ENCODE measurements around the gene VPS36.
"Not testable (repeated sequence)": the region's sequence is repeated elsewhere in the genome, so short reads cannot be mapped to it uniquely, and the experiment has no call there.

The VPS36 gene

GRCh38 chr13:52432456-52432855 is 18.0 kb downstream of the VPS36 start:
- DNase-seq (no peak), ATAC-seq (no peak)

- ATAC-seq (no peak), DNase-seq (no peak)
These were observed 22.1 kb downstream of the VPS36 start for GRCh38 chr13:52428295-52428694.

GRCh38 chr13:52421216-52421615 is 29.2 kb downstream of the VPS36 start:
- ATAC-seq (no peak), DNase-seq (no peak)

GRCh38 chr13:52419080-52419479 is 31.4 kb downstream of the VPS36 start:
- ATAC-seq (no peak), DNase-seq (no peak)

- no peak for DNase-seq
- ATAC-seq, result no peak
These were observed 35.5 kb downstream of the VPS36 start for GRCh38 chr13:52414963-52415362.

- no peak for DNase-seq
- no peak for ATAC-seq
These were observed 36.4 kb downstream of the VPS36 start for GRCh38 chr13:52414051-52414450.

GRCh38 chr13:52412128-52412527 is 38.3 kb downstream of the VPS36 start:
- ATAC-seq (no peak), DNase-seq (no peak)

GRCh38 chr13:52411629-52412028 is 38.8 kb downstream of the VPS36 start:
- no peak for DNase-seq
- ATAC-seq, result peak; percentile 52

GRCh38 chr13:52408071-52408658 is 42.3 kb downstream of the VPS36 start:
- DNase-seq, ATAC-seq: not testable (repeated sequence)

GRCh38 chr13:52407436-52407835 is 43.0 kb downstream of the VPS36 start:
- not testable (repeated sequence) for ATAC-seq, DNase-seq

GRCh38 chr13:52406629-52407028 is 43.8 kb downstream of the VPS36 start:
- DNase-seq, result no peak

GRCh38 chr13:52405767-52406494 is 44.5 kb downstream of the VPS36 start, which contains the start of gene THSD1:
Gene THSD1, minus strand, starts transcription at chr13:52406172. Its CDS starts 3,572 bp downstream, at chr13:52402600.
- ATAC-seq (peak; percentile 74), DNase-seq (peak; percentile 13)

More at GRCh38 chr13:52406629-52407028, 43.8 kb downstream of the VPS36 start:
- ATAC-seq, result no peak

GRCh38 chr13:52405369-52405766 is 45.1 kb downstream of the VPS36 start:
- DNase-seq (no peak), ATAC-seq (no peak)

GRCh38 chr13:52399708-52400107 is 50.7 kb downstream of the VPS36 start:
- ATAC-seq (no peak), DNase-seq (no peak)

- ATAC-seq (no peak), DNase-seq (no peak)
These were observed 51.4 kb downstream of the VPS36 start for GRCh38 chr13:52399046-52399445.

- ATAC-seq (no peak), DNase-seq (no peak)
These were observed 54.7 kb downstream of the VPS36 start for GRCh38 chr13:52395704-52396103.

- DNase-seq (no peak), ATAC-seq (no peak)
These were observed 55.8 kb downstream of the VPS36 start for GRCh38 chr13:52394586-52394985.

GRCh38 chr13:52393572-52394357 is 56.7 kb downstream of the VPS36 start:
- ATAC-seq (no peak), DNase-seq (no peak)

GRCh38 chr13:52387721-52388120 is 62.7 kb downstream of the VPS36 start:
- DNase-seq (no peak), ATAC-seq (no peak)

GRCh38 chr13:52385870-52386269 is 64.6 kb downstream of the VPS36 start:
- ATAC-seq (no peak), DNase-seq (no peak)

- no peak for ATAC-seq
- no peak for DNase-seq
These were observed 67.1 kb downstream of the VPS36 start for GRCh38 chr13:52383366-52383765.

GRCh38 chr13:52378312-52378711 is 72.1 kb downstream of the VPS36 start:
- ATAC-seq (no peak), DNase-seq (no peak)

GRCh38 chr13:52377898-52378297 is 72.5 kb downstream of the VPS36 start:
- no peak for ATAC-seq
- DNase-seq, result no peak

All from stimulated activated naive CD8-positive, alpha-beta T cell treated with anti-CD3 and anti-CD28 coated beads, Interleukin-15, Interleukin-2, amounts not matched to agents 100 U/mL and 50 U/mL, for 24 hours (primary cell).